ENCODE data around the gene SNX12.

SNX12 gene

GRCh38 chrX:71068044-71068918 is at the start of gene SNX12:
Gene SNX12 (minus strand): TSS chrX:71068334. CDS start chrX:71068306, 28 bp downstream.
- FAIRE-seq: no peak

- FAIRE-seq: no peak
Observed at GRCh38 chrX:71117358-71117757, 49.2 kb upstream of the SNX12 start.

GRCh38 chrX:71111921-71112431 is 43.8 kb upstream of the SNX12 start:
- FAIRE-seq: no peak

DNA sequence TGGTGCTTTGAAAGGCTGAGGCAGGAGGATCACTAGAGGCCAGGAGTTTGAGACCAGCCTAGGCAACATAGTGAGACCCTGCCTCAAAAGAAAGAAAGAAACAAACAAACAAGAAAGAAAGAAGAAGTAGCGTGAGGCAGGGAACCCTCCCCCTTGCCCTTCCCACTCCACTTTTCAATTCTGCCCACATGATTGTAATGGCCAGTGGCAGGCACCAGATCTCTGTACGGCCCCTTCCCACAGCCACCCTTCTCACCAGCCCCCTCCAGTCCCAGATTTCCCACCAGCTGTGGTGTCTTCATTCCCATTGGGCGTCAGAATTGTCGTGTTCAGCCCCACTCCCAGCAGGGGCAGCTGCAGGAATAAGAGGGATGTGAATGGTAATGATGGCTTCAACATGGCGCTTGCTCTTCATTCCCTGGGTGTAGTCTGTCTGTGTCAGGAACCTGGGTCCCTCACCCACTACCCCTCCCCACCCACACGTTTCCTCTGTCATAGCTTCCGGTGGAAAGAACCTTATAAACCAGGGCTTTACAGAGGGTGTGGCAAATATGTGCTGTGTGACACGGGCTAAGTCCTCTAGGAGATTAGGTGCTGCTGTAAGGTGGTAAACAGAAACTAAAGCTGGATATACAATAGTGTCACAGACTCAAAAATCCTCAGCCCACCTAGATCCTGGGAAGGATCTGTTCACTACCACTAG is 43.2 kb upstream of the SNX12 start, which contains the start of gene IL2RG:
Gene IL2RG, minus strand, starts transcription at position 437 of the 703 bp plus-strand sequence. Its CDS starts 38 bp downstream, at position 399.
- FAIRE-seq: no peak

DNA sequence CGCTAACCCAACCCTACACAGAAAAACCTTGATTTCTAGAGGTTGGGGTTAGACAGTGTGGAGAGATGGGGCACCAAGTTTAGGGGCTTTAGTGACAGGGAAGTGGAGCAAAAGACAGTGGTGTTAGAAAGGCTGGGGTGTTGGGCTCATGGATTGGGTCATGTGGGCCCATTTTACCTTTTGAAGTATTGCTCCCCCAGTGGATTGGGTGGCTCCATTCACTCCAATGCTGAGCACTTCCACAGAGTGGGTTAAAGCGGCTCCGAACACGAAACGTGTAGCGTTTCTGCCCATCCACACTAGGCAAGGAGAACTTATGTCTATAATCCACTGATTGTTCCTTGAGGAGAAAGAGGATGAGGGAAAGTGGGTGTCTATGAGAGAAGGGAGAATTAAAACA is 40.9 kb upstream of the SNX12 start:
- no peak for FAIRE-seq

GRCh38 chrX:71107762-71108360 is 39.7 kb upstream of the SNX12 start:
- FAIRE-seq: no peak

DNA sequence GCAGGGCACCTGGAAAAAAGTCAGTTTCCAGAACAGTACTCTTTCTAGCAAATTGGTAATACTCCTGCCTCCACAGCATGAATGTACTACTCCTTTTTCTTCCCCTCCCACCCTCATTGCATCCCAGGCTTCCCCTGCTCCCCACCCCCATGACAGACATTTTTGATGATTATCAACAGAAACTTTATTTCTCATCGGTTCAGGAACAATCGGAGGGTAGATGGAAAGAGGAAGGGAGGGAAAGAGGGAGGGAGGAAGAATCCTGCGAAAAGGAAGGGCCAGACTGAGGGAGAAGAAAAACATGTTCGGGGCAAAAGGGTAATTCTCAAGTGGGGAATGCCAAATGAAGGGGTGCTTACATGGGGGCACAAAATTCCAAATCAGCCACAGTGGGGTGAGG is 39.1 kb upstream of the SNX12 start:
- no peak for FAIRE-seq

DNA sequence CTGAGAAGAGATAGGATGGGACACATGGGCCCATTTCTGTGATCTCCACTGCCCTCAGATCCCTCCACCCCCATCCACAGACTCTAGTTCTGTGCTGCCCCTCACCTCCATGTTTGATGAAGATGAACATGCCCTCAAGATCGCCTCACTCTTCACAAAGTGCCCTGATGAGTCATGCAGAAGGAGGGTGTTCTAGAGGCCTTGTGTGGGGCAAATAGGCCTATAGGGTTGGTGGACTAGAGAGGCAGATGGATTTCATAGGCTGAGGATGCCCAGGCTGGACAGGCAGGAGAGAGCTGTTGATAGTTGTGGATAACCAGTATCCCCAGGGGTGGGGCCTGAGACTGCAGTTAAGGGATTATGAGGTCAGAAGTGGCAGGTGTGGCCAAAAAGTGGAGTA is 38.3 kb upstream of the SNX12 start, which contains the start of gene CXorf65:
Gene CXorf65, minus strand, starts transcription at position 314 of the 400 bp plus-strand sequence. Its CDS starts 184 bp downstream, at position 130.
- no peak for FAIRE-seq

DNA sequence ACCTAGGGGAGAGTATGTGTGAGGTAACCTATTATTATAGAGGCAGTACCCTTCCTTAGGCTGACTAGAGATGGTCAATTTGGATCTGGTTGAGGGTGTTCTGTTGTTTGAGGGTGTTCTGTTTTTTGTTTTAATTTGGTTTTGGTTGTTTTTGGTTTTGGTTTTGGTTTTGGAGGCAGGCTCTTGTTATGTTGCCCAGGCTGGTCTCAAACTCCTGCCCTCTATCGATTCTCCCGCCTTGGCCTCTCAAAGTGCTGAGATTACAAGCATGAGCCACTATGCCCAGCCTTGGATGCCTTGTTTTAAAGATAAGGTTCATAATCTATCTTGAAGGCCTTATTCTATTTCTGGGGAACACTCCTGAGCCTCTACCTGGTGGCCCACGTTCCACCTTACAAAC is 37.5 kb upstream of the SNX12 start:
- no peak for FAIRE-seq

DNA sequence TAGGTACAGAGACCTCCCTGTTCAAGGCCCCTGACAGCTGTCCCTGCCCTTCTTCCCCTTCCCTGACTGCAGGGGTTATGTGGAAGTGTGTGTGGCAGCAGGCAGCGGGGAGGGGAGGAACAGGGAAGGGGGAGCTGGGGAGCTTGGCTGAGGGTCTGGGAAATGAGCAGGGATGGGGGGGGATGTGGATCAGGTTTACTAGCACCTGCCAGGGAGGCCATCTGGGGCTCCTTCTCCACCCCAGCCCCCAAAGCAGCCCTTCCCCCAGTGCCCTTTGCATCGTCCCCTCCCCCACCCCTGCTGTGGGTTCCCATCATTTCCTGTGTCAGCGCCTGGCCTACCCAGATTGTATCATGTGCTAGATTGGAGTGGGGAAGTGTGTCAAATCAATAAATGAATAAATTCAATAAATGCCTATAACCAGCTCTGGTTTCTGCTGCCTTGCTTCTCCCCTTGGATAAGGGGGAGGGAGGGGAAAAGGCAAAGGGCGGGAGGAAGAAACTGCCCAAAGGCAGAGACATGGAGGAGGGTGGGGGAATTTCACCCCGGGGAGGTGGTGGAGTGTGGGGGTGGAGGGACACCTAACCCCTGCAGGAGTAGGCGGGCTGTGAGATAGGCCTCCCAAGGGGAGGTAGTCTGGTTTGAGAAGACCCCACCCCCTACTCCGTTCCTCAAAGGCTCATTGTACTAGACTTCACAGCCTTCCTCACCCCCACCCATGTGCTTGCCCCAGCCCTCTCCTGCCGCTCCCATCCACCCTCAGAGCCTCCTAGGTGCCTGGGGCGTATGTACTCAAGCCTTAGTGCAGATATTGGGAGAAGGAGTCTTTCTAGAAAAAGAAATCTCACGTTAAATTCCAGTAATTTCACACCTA is 35.2 kb upstream of the SNX12 start:
- FAIRE-seq: no peak

- no peak for FAIRE-seq
Observed at GRCh38 chrX:71102292-71102691, 34.2 kb upstream of the SNX12 start.

DNA sequence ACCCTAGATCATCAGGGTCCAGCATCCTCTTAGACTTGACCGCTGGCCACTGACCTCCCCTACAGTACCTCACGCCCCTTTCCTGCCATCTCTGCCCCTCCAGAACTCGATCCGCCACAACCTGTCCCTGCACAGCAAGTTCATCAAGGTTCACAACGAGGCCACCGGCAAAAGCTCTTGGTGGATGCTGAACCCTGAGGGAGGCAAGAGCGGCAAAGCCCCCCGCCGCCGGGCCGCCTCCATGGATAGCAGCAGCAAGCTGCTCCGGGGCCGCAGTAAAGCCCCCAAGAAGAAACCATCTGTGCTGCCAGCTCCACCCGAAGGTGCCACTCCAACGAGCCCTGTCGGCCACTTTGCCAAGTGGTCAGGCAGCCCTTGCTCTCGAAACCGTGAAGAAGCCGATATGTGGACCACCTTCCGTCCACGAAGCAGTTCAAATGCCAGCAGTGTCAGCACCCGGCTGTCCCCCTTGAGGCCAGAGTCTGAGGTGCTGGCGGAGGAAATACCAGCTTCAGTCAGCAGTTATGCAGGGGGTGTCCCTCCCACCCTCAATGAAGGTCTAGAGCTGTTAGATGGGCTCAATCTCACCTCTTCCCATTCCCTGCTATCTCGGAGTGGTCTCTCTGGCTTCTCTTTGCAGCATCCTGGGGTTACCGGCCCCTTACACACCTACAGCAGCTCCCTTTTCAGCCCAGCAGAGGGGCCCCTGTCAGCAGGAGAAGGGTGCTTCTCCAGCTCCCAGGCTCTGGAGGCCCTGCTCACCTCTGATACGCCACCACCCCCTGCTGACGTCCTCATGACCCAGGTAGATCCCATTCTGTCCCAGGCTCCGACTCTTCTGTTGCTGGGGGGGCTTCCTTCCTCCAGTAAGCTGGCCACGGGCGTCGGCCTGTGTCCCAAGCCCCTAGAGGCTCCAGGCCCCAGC is 32.7 kb upstream of the SNX12 start:
- FAIRE-seq: no peak

- no peak for FAIRE-seq
Observed at GRCh38 chrX:71099736-71100135, 31.6 kb upstream of the SNX12 start.

DNA sequence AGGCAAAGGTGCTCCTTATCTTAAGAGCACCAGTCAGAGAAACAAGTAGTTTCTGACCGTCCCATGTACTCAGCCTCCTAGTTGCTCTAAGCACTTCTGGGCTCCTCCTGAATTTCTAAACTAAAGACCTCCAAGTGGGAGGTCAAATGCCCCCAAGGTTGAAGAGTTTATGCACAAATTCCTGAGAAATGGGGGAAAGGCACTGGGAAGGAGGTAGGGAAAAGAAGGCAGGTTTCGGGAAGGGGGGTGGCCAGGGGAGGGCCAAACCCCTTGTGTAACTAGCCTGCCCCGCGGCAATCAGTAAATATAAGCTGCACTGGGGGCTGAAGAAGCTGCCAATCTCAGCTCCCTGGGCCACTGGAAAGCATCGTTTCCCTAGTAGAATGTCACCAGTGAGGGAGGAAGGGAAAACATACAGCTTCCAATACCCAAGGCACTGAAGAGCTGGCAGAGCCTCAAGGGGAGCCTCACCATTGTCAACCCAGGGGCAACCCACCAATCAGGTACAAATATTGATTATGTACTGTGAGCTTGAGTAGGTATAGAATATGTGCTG is 30.9 kb upstream of the SNX12 start:
- FAIRE-seq: no peak

- FAIRE-seq: no peak
Observed at GRCh38 chrX:71098302-71098701, 30.2 kb upstream of the SNX12 start.

DNA sequence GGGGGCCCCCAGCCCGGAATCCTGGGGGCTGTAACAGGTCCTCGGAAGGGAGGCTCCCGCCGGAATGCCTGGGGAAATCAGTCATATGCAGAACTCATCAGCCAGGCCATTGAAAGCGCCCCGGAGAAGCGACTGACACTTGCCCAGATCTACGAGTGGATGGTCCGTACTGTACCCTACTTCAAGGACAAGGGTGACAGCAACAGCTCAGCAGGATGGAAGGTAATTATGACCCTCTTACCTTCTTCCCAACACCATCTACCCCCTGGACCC is 28.6 kb upstream of the SNX12 start:
- no peak for FAIRE-seq

GRCh38 chrX:71095981-71096759 is 28.0 kb upstream of the SNX12 start:
- FAIRE-seq: no peak

GRCh38 chrX:71095555-71095980 is 27.4 kb upstream of the SNX12 start, which contains the start of gene FOXO4:
Gene FOXO4 (plus strand): TSS chrX:71095851. CDS start chrX:71096529, 678 bp downstream.
- FAIRE-seq: no peak

GRCh38 chrX:71095033-71095432 is 26.9 kb upstream of the SNX12 start:
- FAIRE-seq: no peak

DNA sequence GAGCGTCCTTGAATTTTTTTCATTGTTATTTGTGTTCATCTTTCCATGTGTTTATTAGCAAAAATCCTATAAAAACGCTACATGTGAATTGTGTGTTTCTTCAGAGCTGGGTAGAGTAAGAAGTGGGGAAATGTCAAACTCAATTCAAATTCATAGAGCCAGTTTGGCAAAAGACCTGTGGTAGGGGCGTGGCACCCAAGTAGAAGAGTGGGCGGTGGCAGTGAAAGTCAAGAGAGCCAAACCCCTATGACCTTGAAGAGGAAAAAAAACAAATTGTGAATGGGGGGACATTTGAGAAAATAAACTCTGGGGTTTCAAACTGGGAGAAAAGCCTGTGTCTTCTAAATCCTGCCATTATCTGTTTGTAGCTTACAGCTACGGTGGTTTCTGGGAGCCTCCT is 23.1 kb upstream of the SNX12 start:
- no peak for FAIRE-seq

Measured in TTC549 (cell line).